HG03442 (cell line): Measurements from ENCODE around the gene UBE2G2.

Source experiments
- ATAC-seq: cut with Tn5 transposase; IDR thresholded peaks from one replicate; pipeline ENCODE4 v1.9.1; 2021; ENCODE audit warnings: mild to moderate bottlenecking, moderate library complexity; ENCODE audit not compliant: unreplicated experiment

UBE2G2 gene

GRCh38 chr21:44801468-44802395 lies at the start of gene UBE2G2:
UBE2G2 (minus strand) TSS chr21:44801820; CDS start chr21:44801748, 72 bp downstream.
- ATAC-seq, result peak; percentile 63

- no peak for ATAC-seq
Observed at GRCh38 chr21:44850905-44851657, 49.5 kb upstream of the UBE2G2 start.

GRCh38 chr21:44850208-44850800 lies 48.7 kb upstream of the UBE2G2 start:
- no peak for ATAC-seq

GRCh38 chr21:44849616-44850130 lies 48.1 kb upstream of the UBE2G2 start:
- ATAC-seq, result no peak

GRCh38 chr21:44848821-44849521 lies 47.4 kb upstream of the UBE2G2 start:
- no peak for ATAC-seq

GRCh38 chr21:44847261-44848056 lies 45.8 kb upstream of the UBE2G2 start:
- no peak for ATAC-seq

GRCh38 chr21:44846485-44847260 lies 45.1 kb upstream of the UBE2G2 start:
- ATAC-seq, result no peak

- ATAC-seq, result no peak
Observed at GRCh38 chr21:44846224-44846484, 44.5 kb upstream of the UBE2G2 start.

GRCh38 chr21:44845418-44846223 lies 44.0 kb upstream of the UBE2G2 start:
- ATAC-seq, result no peak

GRCh38 chr21:44844256-44844655 lies 42.6 kb upstream of the UBE2G2 start:
- no peak for ATAC-seq

GRCh38 chr21:44842721-44843445 lies 41.3 kb upstream of the UBE2G2 start:
- ATAC-seq, result no peak

GRCh38 chr21:44842087-44842486 lies 40.5 kb upstream of the UBE2G2 start:
- ATAC-seq, result no peak

- no peak for ATAC-seq
Observed at GRCh38 chr21:44840771-44841170, 39.2 kb upstream of the UBE2G2 start.

- ATAC-seq, result no peak
Observed at GRCh38 chr21:44838951-44839350, 37.3 kb upstream of the UBE2G2 start.

GRCh38 chr21:44838039-44838895 lies 36.6 kb upstream of the UBE2G2 start:
- ATAC-seq, result no peak

GRCh38 chr21:44837537-44837936 lies 35.9 kb upstream of the UBE2G2 start:
- no peak for ATAC-seq
